AG09309 (cell line): ENCODE results near the gene MAST4.

Source experiments
- DNase-seq: peaks from one replicate; pipeline ENCODE4 v3.0.0-alpha.2; 2010; ENCODE audit warnings: low read depth
- H3K4me3 ChIP-seq: 2 replicates; pipeline ENCODE4 v1.5.1; 2011; ENCODE audit warnings: mild to moderate bottlenecking, low read depth, low read length, moderate library complexity; ENCODE audit not compliant: control insufficient read depth
- CTCF ChIP-seq: IDR thresholded peaks from 2 replicates; pipeline ENCODE4 v1.5.1; 2011; ENCODE audit warnings: mild to moderate bottlenecking, low read depth, low read length, inconsistent platforms; ENCODE audit not compliant: insufficient read depth, control insufficient read depth; ENCODE audit errors: missing control alignments

Gene MAST4

GRCh38 chr5:66859526-66859925 is 263.3 kb downstream of the MAST4 start:
- TF ChIP-seq CTCF = no peak

GRCh38 chr5:66860199-66860975 is 264.2 kb downstream of the MAST4 start:
- no peak overlapping the region for H3K4me3 ChIP-seq
- TF ChIP-seq CTCF = no peak
- no peak for DNase-seq

More at GRCh38 chr5:66859526-66859925, 263.3 kb downstream of the MAST4 start:
- DNase-seq = no peak
- H3K4me3 ChIP-seq = no peak overlapping the region

GRCh38 chr5:66861402-66861801 is 265.2 kb downstream of the MAST4 start:
- no peak for DNase-seq
- H3K4me3 ChIP-seq = no peak overlapping the region
- no peak for TF ChIP-seq CTCF

- DNase-seq = no peak
- TF ChIP-seq CTCF = no peak
- H3K4me3 ChIP-seq = no peak overlapping the region
Observed at GRCh38 chr5:66862020-66862419, 265.8 kb downstream of the MAST4 start.

- no peak for TF ChIP-seq CTCF
- H3K4me3 ChIP-seq = no peak overlapping the region
- DNase-seq = no peak
Observed at GRCh38 chr5:66863243-66864170, 267.3 kb downstream of the MAST4 start.

- H3K4me3 ChIP-seq = no peak overlapping the region
- peak; percentile 47 for TF ChIP-seq CTCF
- DNase-seq = peak; percentile 14
Observed at GRCh38 chr5:66864240-66864884, 268.2 kb downstream of the MAST4 start.
